Neutrophil (primary cell): Measurements from ENCODE around the gene CFB.

Source experiments
- H3K27ac ChIP-seq: fragments of 200-600 bp; sonication (generic); 2 replicates; pipeline ENCODE4 v1.5.1; 2016; ENCODE audit warnings: mild to moderate bottlenecking, moderate library complexity
- H3K27me3 ChIP-seq: fragments of 200-600 bp; sonication (generic); 2 replicates; pipeline ENCODE4 v1.6.0; 2016; ENCODE audit warnings: mild to moderate bottlenecking
- H3K36me3 ChIP-seq: fragments of 200-600 bp; sonication (generic); 2 replicates; pipeline ENCODE4 v1.5.1; 2017
- H3K4me1 ChIP-seq, 2 experiments: fragments of 200-600 bp in 1 of 2; sonication (generic) in 1 of 2; 1 replicate in 1 of 2; 2 replicates in 1 of 2; pipeline versions ENCODE4 v1.5.1 to v1.6.1; 2013 to 2016; ENCODE audit warnings: low read depth in 1 of 2, low read length in 1 of 2, mild to moderate bottlenecking in 1 of 2, moderate library complexity in 1 of 2; ENCODE audit not compliant: control insufficient read depth in 1 of 2, insufficient read depth in 1 of 2
- H3K4me3 ChIP-seq, 2 experiments: fragments of 200-600 bp in 1 of 2; sonication (generic) in 1 of 2; 1 replicate in 1 of 2; 2 replicates in 1 of 2; pipeline ENCODE4 v1.5.1; 2013 to 2016; ENCODE audit warnings: low read depth in 1 of 2, low read length in 1 of 2, mild to moderate bottlenecking in 1 of 2, moderate library complexity in 1 of 2
- H3K9me3 ChIP-seq: fragments of 200-600 bp; sonication (generic); 2 replicates; pipeline ENCODE4 v1.5.1; 2016
- TF ChIP-seq, protein P1 (sequence below): fragments of 200-600 bp; sonication (generic); IDR thresholded peaks from 2 replicates; pipeline ENCODE4 v1.5.1; 2016; ENCODE audit warnings: antibody characterized with exemption

Gene CFB

DNA sequence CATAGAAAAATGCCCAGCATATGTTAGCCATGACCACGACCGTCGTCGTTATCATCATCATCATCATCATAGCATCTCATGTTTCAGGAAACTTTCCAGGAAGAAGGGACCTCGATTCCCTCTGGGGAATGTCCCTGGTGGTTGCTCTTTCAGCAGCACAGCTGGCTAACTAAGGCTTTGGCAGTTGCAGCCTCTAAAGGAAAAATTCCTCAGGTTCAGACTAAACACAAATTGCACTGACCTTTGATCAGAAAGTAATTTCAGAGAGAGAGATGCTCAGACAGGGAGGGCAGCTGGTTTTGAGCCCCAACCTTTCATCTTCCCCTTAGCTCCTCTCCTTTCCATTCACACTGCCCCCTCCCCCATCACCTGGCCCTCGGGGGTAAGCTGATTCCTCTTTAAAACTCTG, 5.6 kb upstream of the CFB start:
- no peak overlapping the region for H3K27ac ChIP-seq
- no peak overlapping the region for H3K4me3 ChIP-seq
- TF ChIP-seq, protein P1, sequence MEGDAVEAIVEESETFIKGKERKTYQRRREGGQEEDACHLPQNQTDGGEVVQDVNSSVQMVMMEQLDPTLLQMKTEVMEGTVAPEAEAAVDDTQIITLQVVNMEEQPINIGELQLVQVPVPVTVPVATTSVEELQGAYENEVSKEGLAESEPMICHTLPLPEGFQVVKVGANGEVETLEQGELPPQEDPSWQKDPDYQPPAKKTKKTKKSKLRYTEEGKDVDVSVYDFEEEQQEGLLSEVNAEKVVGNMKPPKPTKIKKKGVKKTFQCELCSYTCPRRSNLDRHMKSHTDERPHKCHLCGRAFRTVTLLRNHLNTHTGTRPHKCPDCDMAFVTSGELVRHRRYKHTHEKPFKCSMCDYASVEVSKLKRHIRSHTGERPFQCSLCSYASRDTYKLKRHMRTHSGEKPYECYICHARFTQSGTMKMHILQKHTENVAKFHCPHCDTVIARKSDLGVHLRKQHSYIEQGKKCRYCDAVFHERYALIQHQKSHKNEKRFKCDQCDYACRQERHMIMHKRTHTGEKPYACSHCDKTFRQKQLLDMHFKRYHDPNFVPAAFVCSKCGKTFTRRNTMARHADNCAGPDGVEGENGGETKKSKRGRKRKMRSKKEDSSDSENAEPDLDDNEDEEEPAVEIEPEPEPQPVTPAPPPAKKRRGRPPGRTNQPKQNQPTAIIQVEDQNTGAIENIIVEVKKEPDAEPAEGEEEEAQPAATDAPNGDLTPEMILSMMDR = no peak
- H3K27me3 ChIP-seq = peaks cover 36% of the 10 kb centered on the region
- no peaks in the 10 kb centered on the region for H3K36me3 ChIP-seq
- H3K9me3 ChIP-seq = no peaks in the 10 kb centered on the region
- H3K4me1 ChIP-seq = no peaks in the 10 kb centered on the region

DNA sequence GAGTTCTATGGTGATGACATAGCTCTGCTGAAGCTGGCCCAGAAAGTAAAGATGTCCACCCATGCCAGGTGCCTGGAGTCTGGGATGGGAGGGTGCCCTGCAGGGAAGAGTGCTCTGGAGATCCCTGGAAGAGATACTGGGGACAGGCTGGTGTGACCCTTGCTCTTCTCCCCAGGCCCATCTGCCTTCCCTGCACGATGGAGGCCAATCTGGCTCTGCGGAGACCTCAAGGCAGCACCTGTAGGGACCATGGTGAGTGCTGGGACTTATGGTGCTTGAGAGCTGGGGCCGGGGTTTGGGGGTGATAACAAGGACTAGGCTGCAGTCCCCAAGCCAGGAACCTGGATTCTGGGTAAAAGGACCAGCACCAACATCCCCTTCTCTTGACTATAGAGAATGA, 2.2 kb upstream of the CFB start:
- TF ChIP-seq, protein P1 = no peak
- peaks cover 62% of the 10 kb centered on the region for H3K27me3 ChIP-seq
- H3K27ac ChIP-seq = no peak overlapping the region
- no peaks in the 10 kb centered on the region for H3K36me3 ChIP-seq
- no peak overlapping the region for H3K4me3 ChIP-seq
- no peaks in the 10 kb centered on the region for H3K4me1 ChIP-seq
- no peaks in the 10 kb centered on the region for H3K9me3 ChIP-seq

DNA sequence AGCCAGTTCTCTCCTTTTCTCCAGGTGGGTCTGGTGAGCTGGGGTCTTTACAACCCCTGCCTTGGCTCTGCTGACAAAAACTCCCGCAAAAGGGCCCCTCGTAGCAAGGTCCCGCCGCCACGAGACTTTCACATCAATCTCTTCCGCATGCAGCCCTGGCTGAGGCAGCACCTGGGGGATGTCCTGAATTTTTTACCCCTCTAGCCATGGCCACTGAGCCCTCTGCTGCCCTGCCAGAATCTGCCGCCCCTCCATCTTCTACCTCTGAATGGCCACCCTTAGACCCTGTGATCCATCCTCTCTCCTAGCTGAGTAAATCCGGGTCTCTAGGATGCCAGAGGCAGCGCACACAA, 765 bp upstream of the CFB start:
- H3K9me3 ChIP-seq = no peaks in the 10 kb centered on the region
- no peaks in the 10 kb centered on the region for H3K4me1 ChIP-seq
- no peak overlapping the region for H3K4me3 ChIP-seq
- no peak overlapping the region for H3K27ac ChIP-seq
- H3K27me3 ChIP-seq = peaks cover 60% of the 10 kb centered on the region
- TF ChIP-seq, protein P1 = no peak
- H3K36me3 ChIP-seq = no peaks in the 10 kb centered on the region

DNA sequence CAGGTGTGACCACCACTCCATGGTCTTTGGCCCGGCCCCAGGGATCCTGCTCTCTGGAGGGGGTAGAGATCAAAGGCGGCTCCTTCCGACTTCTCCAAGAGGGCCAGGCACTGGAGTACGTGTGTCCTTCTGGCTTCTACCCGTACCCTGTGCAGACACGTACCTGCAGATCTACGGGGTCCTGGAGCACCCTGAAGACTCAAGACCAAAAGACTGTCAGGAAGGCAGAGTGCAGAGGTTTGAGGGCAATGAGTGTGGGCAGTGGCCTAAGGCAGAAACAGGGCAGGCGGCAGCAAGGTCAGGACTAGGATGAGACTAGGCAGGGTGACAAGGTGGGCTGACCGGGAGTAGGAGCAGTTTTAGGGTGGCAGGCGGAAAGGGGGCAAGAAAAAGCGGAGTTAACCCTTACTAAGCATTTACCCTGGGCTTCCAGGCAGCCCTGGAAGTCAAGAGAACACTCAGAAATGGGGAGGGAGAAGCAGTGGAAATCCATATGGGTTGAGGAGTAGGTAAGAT, 533 bp downstream of the CFB start:
- Histone ChIP-seq H3K4me3 (no peak overlapping the region), H3K36me3 (peaks cover 8% of the 10 kb centered on the region), H3K27ac (no peak overlapping the region), H3K27me3 (peaks cover 57% of the 10 kb centered on the region), H3K9me3 (no peaks in the 10 kb centered on the region), H3K4me1 (no peaks in the 10 kb centered on the region)
- TF ChIP-seq, protein P1 = no peak

DNA sequence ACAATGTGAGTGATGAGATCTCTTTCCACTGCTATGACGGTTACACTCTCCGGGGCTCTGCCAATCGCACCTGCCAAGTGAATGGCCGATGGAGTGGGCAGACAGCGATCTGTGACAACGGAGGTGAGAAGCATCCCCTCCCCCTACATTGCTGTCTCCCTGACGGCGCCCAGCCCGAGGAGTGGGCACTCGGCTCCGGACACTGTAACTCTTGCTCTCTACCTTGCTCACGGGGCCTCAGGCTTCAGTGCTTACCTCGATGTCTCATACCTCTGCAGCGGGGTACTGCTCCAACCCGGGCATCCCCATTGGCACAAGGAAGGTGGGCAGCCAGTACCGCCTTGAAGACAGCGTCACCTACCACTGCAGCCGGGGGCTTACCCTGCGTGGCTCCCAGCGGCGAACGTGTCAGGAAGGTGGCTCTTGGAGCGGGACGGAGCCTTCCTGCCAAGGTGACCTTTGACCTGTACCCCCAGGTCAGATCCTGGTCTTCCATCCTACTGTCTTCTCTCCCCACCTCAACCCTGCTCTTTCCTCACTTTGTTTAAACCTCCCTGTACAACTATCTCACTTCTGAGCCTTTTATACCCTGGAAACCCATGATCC, 1.3 kb downstream of the CFB start:
- peaks cover 57% of the 10 kb centered on the region for H3K27me3 ChIP-seq
- no peak overlapping the region for H3K27ac ChIP-seq
- TF ChIP-seq, protein P1 = no peak
- H3K4me3 ChIP-seq = no peak overlapping the region
- H3K4me1 ChIP-seq = no peaks in the 10 kb centered on the region
- H3K9me3 ChIP-seq = no peaks in the 10 kb centered on the region
- peaks cover 15% of the 10 kb centered on the region for H3K36me3 ChIP-seq

DNA sequence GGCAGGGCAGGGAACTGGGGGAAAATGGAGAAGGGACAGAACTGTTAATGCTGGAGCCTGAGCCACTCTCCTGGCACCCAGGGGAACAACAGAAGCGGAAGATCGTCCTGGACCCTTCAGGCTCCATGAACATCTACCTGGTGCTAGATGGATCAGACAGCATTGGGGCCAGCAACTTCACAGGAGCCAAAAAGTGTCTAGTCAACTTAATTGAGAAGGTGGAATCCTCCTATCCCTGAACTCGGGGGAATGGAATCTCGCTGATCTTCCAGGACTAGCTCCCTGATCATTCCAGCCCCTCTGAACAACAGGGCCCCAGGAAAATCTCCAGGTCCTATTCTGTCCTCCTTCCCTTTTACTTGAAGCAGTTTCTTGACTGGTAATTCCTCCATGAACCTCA, 2.0 kb downstream of the CFB start:
- Histone ChIP-seq H3K36me3 (peaks cover 22% of the 10 kb centered on the region), H3K27ac (no peak overlapping the region), H3K4me3 (no peak overlapping the region), H3K9me3 (no peaks in the 10 kb centered on the region), H3K27me3 (peaks cover 50% of the 10 kb centered on the region), H3K4me1 (no peaks in the 10 kb centered on the region)
- TF ChIP-seq, protein P1 = no peak
